Epithelial cell of proximal tubule (primary cell): ENCODE data around the gene CYB5RL. TPM values are rescaled to one million over a fixed set of nuclear protein-coding genes. Genes with fewer than 3 reads are reported as not detected.

Source experiments
- DNase-seq: peaks from one replicate; pipeline ENCODE4 v3.0.0-alpha.2; 2011; ENCODE audit warnings: low read depth
- H3K4me3 ChIP-seq: 2 replicates; pipeline ENCODE4 v1.5.1; 2011; ENCODE audit warnings: low read depth, mild to moderate bottlenecking, low read length
- total RNA-seq: library from RNA; depleted of rRNA; stranded (reverse); fragments of >200 nt; gene quantifications from 2 replicates; pipeline ENCODE4 v1.2.3, GENCODE V29; 2015
- TF ChIP-seq, protein P1 (sequence below): conservative IDR thresholded peaks from 2 replicates; pipeline ENCODE4 v1.5.1; 2012; ENCODE audit warnings: low read depth, mild to moderate bottlenecking, low read length

CYB5RL gene
- total RNA-seq, 1 donor from 2014 or later, result 2.8 TPM

DNA sequence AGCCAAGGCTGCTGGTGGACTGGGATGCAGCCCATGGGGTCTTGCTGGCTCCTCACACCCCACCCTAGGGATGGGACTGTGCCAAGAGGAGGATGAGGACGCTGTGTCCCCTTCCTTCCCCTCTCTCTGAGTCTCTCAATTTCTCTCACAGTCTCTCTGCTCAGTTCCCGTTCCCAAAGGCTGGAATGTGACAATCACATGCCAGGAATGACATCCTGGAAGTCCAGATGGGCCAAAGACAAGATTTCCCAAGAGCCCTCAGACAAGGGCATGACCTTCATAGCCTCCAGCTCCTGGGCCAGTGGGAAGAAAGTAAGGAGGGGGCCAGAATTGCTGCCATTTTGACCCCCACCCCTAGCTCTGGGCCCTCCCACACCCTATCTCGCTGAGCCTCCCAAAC is 39.5 kb downstream of the CYB5RL start:
- TF ChIP-seq, protein P1, sequence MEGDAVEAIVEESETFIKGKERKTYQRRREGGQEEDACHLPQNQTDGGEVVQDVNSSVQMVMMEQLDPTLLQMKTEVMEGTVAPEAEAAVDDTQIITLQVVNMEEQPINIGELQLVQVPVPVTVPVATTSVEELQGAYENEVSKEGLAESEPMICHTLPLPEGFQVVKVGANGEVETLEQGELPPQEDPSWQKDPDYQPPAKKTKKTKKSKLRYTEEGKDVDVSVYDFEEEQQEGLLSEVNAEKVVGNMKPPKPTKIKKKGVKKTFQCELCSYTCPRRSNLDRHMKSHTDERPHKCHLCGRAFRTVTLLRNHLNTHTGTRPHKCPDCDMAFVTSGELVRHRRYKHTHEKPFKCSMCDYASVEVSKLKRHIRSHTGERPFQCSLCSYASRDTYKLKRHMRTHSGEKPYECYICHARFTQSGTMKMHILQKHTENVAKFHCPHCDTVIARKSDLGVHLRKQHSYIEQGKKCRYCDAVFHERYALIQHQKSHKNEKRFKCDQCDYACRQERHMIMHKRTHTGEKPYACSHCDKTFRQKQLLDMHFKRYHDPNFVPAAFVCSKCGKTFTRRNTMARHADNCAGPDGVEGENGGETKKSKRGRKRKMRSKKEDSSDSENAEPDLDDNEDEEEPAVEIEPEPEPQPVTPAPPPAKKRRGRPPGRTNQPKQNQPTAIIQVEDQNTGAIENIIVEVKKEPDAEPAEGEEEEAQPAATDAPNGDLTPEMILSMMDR, result no peak
- no peak for DNase-seq
- no peak overlapping the region for H3K4me3 ChIP-seq

DNA sequence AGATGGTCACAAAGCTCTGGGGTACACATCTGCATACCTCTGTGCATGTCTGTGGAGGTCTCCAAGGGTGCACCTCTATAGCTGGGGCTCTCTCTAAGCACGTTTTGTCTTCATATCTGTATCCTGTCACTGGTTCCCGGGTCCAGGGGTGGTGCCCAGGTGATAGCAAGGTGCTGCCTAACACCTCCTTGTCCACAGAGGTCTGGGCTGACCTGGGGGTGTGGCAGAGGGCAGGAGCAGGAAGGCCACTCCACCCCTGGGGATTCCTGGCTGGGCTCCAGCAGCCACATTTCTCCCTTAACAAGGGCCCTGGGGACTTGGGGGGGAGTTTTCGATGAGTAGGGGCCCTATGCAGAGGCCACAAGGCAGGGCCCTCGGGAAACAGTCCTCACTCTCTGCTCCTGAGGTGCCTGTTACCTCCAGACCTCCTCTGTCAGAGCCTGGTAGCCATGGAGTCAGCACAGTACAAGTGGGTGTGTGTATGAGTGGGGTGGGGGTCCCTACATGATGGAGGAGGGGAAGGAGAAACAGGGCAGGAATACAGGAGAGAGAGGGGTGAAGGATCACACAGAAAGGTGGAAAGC is 40.0 kb downstream of the CYB5RL start:
- TF ChIP-seq, protein P1, result no peak
- no peak for DNase-seq
- H3K4me3 ChIP-seq, result no peak overlapping the region

- no peak overlapping the region for H3K4me3 ChIP-seq
- TF ChIP-seq, protein P1, result no peak
- no peak for DNase-seq
Measured at GRCh38 chr1:54158071-54158470, 41.8 kb downstream of the CYB5RL start.

GRCh38 chr1:54157401-54157800 is 42.4 kb downstream of the CYB5RL start:
- H3K4me3 ChIP-seq, result no peak overlapping the region
- no peak for DNase-seq
- TF ChIP-seq, protein P1, result no peak

DNA sequence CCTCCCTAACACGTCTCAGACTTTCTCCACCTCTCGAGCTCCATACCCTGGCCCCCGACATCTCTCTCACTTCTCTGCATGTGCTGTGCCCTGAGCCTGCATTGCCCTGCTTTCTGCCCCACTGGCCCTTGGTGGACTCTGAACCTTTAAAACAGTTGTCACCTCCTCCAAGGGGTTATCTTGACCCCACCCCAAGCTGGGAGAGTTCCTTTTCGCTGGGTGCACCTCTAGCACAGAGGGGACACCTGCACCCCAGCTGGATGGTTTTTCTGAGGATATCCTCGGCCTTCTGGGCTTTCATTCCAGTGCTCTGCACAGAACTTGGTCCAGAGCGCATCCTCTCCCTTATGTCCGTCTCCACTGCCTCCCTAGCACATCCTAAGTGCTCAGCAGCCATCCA is 42.8 kb downstream of the CYB5RL start:
- H3K4me3 ChIP-seq, result no peak overlapping the region
- TF ChIP-seq, protein P1, result no peak
- DNase-seq, result no peak

GRCh38 chr1:54156201-54156600 is 43.6 kb downstream of the CYB5RL start:
- TF ChIP-seq, protein P1, result no peak
- no peak for DNase-seq
- H3K4me3 ChIP-seq, result no peak overlapping the region
